H1 (cell line): ENCODE measurements around the gene FASTKD3. TPM values are rescaled to one million over a fixed set of nuclear protein-coding genes. Genes with fewer than 3 reads are reported as not detected.

Experiments used
- CTCF ChIA-PET: fragments of 300-600 bp; sonication (Branson Sonifier 250); formaldehyde crosslinking; loops from one replicate; lab custom pipeline; 2021; ENCODE audit not compliant: partially characterized antibody; lab: Charles Lee
- POLR2A ChIA-PET: fragments of 300-600 bp; sonication (Branson Sonifier 250); formaldehyde crosslinking; loops from one replicate; lab custom pipeline; 2021; ENCODE audit warnings: inconsistent platforms; ENCODE audit not compliant: partially characterized antibody; lab: Charles Lee
- DNase-seq, 2 experiments: peaks; one replicate each; pipeline versions ENCODE4 v3.0.0 to v3.0.0-alpha.2; 2010 to 2022; ENCODE audit warnings: low spot score in 2 of 2, low read depth in 1 of 2, mixed read lengths in 1 of 2
- FAIRE-seq: peaks from 2 replicates; lab custom pipeline; 2011; peaks lifted over from hg19 to GRCh38; lab: Jason Lieb, UNC
- H2AFZ ChIP-seq: 2 replicates; pipeline ENCODE4 v1.8.1; 2012; ENCODE audit warnings: low read length, inconsistent platforms
- H2AK5ac ChIP-seq: 2 replicates; pipeline ENCODE4 v1.6.1; 2013; ENCODE audit warnings: low read depth, low read length
- H2BK120ac ChIP-seq: replicated peaks from 2 replicates; pipeline ENCODE3; 2013; ENCODE audit warnings: low read depth, low read length, inconsistent platforms
- H2BK12ac ChIP-seq: 2 replicates; pipeline ENCODE4 v1.6.1; 2013; ENCODE audit warnings: low read depth, low read length
- H2BK15ac ChIP-seq: 2 replicates; pipeline ENCODE4 v1.6.1; 2013; ENCODE audit warnings: low read length
- H2BK20ac ChIP-seq: 2 replicates; pipeline ENCODE4 v1.6.1; 2013; ENCODE audit warnings: low read length
- H2BK5ac ChIP-seq: 2 replicates; pipeline ENCODE4 v1.6.1; 2013; ENCODE audit warnings: low read depth, low read length
- H3K14ac ChIP-seq: 2 replicates; pipeline ENCODE4 v1.6.1; 2013; ENCODE audit warnings: inconsistent platforms; ENCODE audit not compliant: insufficient read length
- H3K18ac ChIP-seq: 2 replicates; pipeline ENCODE4 v1.6.1; 2013; ENCODE audit warnings: low read length; ENCODE audit errors: extremely low read depth
- H3K23ac ChIP-seq: 2 replicates; pipeline ENCODE4 v1.6.1; 2013; ENCODE audit warnings: inconsistent platforms; ENCODE audit not compliant: insufficient read length
- H3K23me2 ChIP-seq: 2 replicates; pipeline ENCODE4 v1.6.1; 2013; ENCODE audit warnings: low read depth, low read length
- H3K27ac ChIP-seq: 2 replicates; pipeline ENCODE4 v1.6.1; 2011; ENCODE audit warnings: low read depth, low read length, inconsistent platforms
- H3K27me3 ChIP-seq, 4 experiments: replicated peaks in 1 of 4; 1 replicate in 1 of 4; 2 replicates in 3 of 4; pipeline versions ENCODE4 v1.6.1 to v1.8.1; 2011 to 2013; ENCODE audit warnings: low read length in 3 of 4, mild to moderate bottlenecking in 3 of 4, inconsistent platforms in 2 of 4, mixed read lengths in 2 of 4, moderate library complexity in 1 of 4; ENCODE audit not compliant: control insufficient read depth in 3 of 4, insufficient read depth in 3 of 4; ENCODE audit errors: extremely low read depth in 1 of 4
- H3K36me3 ChIP-seq, 4 experiments: 2 replicates each; pipeline versions ENCODE4 v1.6.1 to v1.8.1; 2011 to 2013; ENCODE audit warnings: mild to moderate bottlenecking in 4 of 4, low read length in 3 of 4, moderate library complexity in 2 of 4, control low read depth in 1 of 4, inconsistent platforms in 1 of 4; ENCODE audit not compliant: insufficient read depth in 4 of 4, control insufficient read depth in 2 of 4
- H3K4ac ChIP-seq: replicated peaks from 2 replicates; pipeline ENCODE3; 2013; ENCODE audit warnings: low read length, low read depth, mixed read lengths, inconsistent platforms; ENCODE audit not compliant: insufficient read length
- H3K4me1 ChIP-seq, 4 experiments: replicated peaks in 1 of 4; 1 replicate in 1 of 4; 2 replicates in 3 of 4; pipeline versions ENCODE4 v1.6.1 to v1.8.1; 2011 to 2013; ENCODE audit warnings: low read length in 3 of 4, inconsistent platforms in 2 of 4, mixed read lengths in 1 of 4; ENCODE audit not compliant: insufficient read depth in 4 of 4, control insufficient read depth in 3 of 4
- H3K4me2 ChIP-seq, 2 experiments: 2 replicates each; pipeline versions ENCODE4 v1.6.1 to v1.8.1; 2011 to 2013; ENCODE audit warnings: low read depth in 2 of 2, low read length in 2 of 2, control low read depth in 1 of 2, inconsistent platforms in 1 of 2, mild to moderate bottlenecking in 1 of 2; ENCODE audit not compliant: insufficient read depth in 1 of 2
- H3K4me3 ChIP-seq, 4 experiments: fragments of 200-600, 300-600 bp in 1 of 4; sonication (generic), shearing (Covaris generic), sonication (Bioruptor Twin) in 1 of 4; 2 replicates each; pipeline versions ENCODE4 v1.5.1 to v1.8.1; 2011 to 2016; ENCODE audit warnings: low read length in 4 of 4, low read depth in 3 of 4, control low read depth in 2 of 4, inconsistent platforms in 2 of 4, mild to moderate bottlenecking in 2 of 4, mixed read lengths in 1 of 4, moderate library complexity in 1 of 4; ENCODE audit not compliant: insufficient read depth in 2 of 4; ENCODE audit errors: extremely low read depth in 1 of 4
- H3K56ac ChIP-seq: replicated peaks from 2 replicates; pipeline ENCODE3; 2013; ENCODE audit warnings: low read depth, mild to moderate bottlenecking, mixed read lengths, low read length, inconsistent platforms; ENCODE audit not compliant: insufficient read length
- H3K79me1 ChIP-seq: 2 replicates; pipeline ENCODE4 v1.6.1; 2013; ENCODE audit warnings: low read depth, low read length, control low read depth
- H3K79me2 ChIP-seq, 2 experiments: 2 replicates each; pipeline versions ENCODE4 v1.6.1 to v1.8.1; 2012 to 2013; ENCODE audit warnings: low read length in 2 of 2, mild to moderate bottlenecking in 2 of 2, inconsistent platforms in 1 of 2; ENCODE audit not compliant: insufficient read depth in 2 of 2, control insufficient read depth in 1 of 2
- H3K9ac ChIP-seq, 4 experiments: replicated peaks in 1 of 4; 1 replicate in 1 of 4; 2 replicates in 3 of 4; pipeline versions ENCODE4 v1.6.1 to v1.8.1; 2011 to 2013; ENCODE audit warnings: low read depth in 3 of 4, low read length in 3 of 4, control low read depth in 2 of 4, mild to moderate bottlenecking in 2 of 4, moderate library complexity in 2 of 4, inconsistent platforms in 1 of 4; ENCODE audit errors: extremely low read depth in 1 of 4
- H3K9me3 ChIP-seq, 2 experiments: 2 replicates each; pipeline versions ENCODE4 v1.6.1 to v1.8.1; 2012 to 2013; ENCODE audit warnings: mild to moderate bottlenecking in 2 of 2, moderate library complexity in 2 of 2, control low read depth in 1 of 2, inconsistent platforms in 1 of 2, low read depth in 1 of 2, low read length in 1 of 2, mixed read lengths in 1 of 2; ENCODE audit not compliant: insufficient read depth in 2 of 2
- H4K20me1 ChIP-seq, 2 experiments: replicated peaks in 1 of 2; 2 replicates each; pipeline versions ENCODE3 to v1.8.1; 2011 to 2013; ENCODE audit warnings: inconsistent platforms in 2 of 2, low read length in 2 of 2, mild to moderate bottlenecking in 1 of 2; ENCODE audit not compliant: insufficient read depth in 2 of 2, control insufficient read depth in 1 of 2
- H4K5ac ChIP-seq: 2 replicates; pipeline ENCODE4 v1.6.1; 2013; ENCODE audit warnings: low read length, low read depth, mixed read lengths, inconsistent platforms; ENCODE audit not compliant: insufficient read length
- H4K8ac ChIP-seq: 2 replicates; pipeline ENCODE4 v1.8.0; 2013; ENCODE audit warnings: mild to moderate bottlenecking, moderate library complexity, low read length, inconsistent platforms; ENCODE audit not compliant: insufficient read depth; ENCODE audit errors: extremely low read depth
- H4K91ac ChIP-seq: replicated peaks from 2 replicates; pipeline ENCODE3; 2013; ENCODE audit warnings: low read length, mixed read lengths, inconsistent platforms; ENCODE audit not compliant: insufficient read length
- ASH2L ChIP-seq: fragments of 200-600, 300-600 bp; sonication (generic); IDR thresholded peaks from one replicate; pipeline ENCODE4 v1.7.1; 2017; ENCODE audit warnings: low read length
- CTBP2 ChIP-seq: IDR thresholded peaks from 2 replicates; pipeline ENCODE4 v1.7.0; 2011; ENCODE audit warnings: borderline replicate concordance, mild to moderate bottlenecking, moderate library complexity, mixed read lengths, low read length; ENCODE audit not compliant: insufficient read depth, insufficient read length
- EGR1 ChIP-seq: IDR thresholded peaks from 2 replicates; pipeline ENCODE4 v1.6.1; 2011; ENCODE audit warnings: low read depth, low read length, borderline replicate concordance
- EZH2 ChIP-seq: fragments of 200-600 bp; sonication (generic); IDR thresholded peaks from 2 replicates; pipeline ENCODE4 v1.7.1; 2012; ENCODE audit warnings: low read depth, mild to moderate bottlenecking, moderate library complexity, low read length, inconsistent platforms; ENCODE audit not compliant: severe bottlenecking
- JUN ChIP-seq: IDR thresholded peaks from 2 replicates; pipeline ENCODE4 v1.6.1; 2011; ENCODE audit warnings: low read depth, mild to moderate bottlenecking, improper control_type of control experiment, low read length
- NRF1 ChIP-seq: IDR thresholded peaks from 2 replicates; pipeline ENCODE4 v1.6.1; 2011; ENCODE audit warnings: mild to moderate bottlenecking, low read depth, low read length, improper control_type of control experiment
- RFX5 ChIP-seq: IDR thresholded peaks from 2 replicates; pipeline ENCODE4 v1.6.1; 2011; ENCODE audit warnings: low read depth, low read length, improper control_type of control experiment, borderline replicate concordance
- RNF2 ChIP-seq: fragments of 200-900, 300-1000 bp; sonication (generic); IDR thresholded peaks from 2 replicates; pipeline ENCODE4 v1.7.1; 2016; ENCODE audit warnings: borderline replicate concordance, low read depth, mild to moderate bottlenecking, antibody characterized with exemption, low read length; ENCODE audit not compliant: poor library complexity, severe bottlenecking; ENCODE audit errors: missing control alignments
- RXRA ChIP-seq: IDR thresholded peaks from 2 replicates; pipeline ENCODE4 v1.6.1; 2011; ENCODE audit warnings: low read depth, mild to moderate bottlenecking, low read length, moderate library complexity; ENCODE audit not compliant: insufficient read depth
- SAP30 ChIP-seq: fragments of 300-600 bp; sonication (generic); IDR thresholded peaks from 2 replicates; pipeline ENCODE4 v1.7.1; 2012; ENCODE audit warnings: low read length, moderate library complexity, mild to moderate bottlenecking, inconsistent platforms; ENCODE audit not compliant: insufficient read depth, insufficient replicate concordance
- SIN3A ChIP-seq, 2 experiments: IDR thresholded peaks in 1 of 2; conservative IDR thresholded peaks in 1 of 2; 2 replicates each; pipeline ENCODE4 v1.6.1; 2011 to 2012; ENCODE audit warnings: low read length in 2 of 2, improper control_type of control experiment in 1 of 2, low read depth in 1 of 2, mild to moderate bottlenecking in 1 of 2
- SP4 ChIP-seq: IDR thresholded peaks from 2 replicates; pipeline ENCODE4 v1.6.1; 2012; ENCODE audit warnings: low read length, inconsistent platforms
- SRF ChIP-seq: IDR thresholded peaks from 2 replicates; pipeline ENCODE4 v1.6.1; 2011; ENCODE audit warnings: mild to moderate bottlenecking, low read depth, low read length, moderate library complexity
- YY1 ChIP-seq: IDR thresholded peaks from 2 replicates; pipeline ENCODE4 v1.6.1; 2011; ENCODE audit warnings: low read depth, mild to moderate bottlenecking, low read length
- WGBS, 2 experiments: shearing (Covaris generic) in 1 of 2; methylation state at CpG; one replicate each; pipeline versions ENCODE4 v1.1.6 to v1.1.7; 2013 to 2015; ENCODE audit warnings: low lambda C conversion rate in 2 of 2, mixed read lengths in 2 of 2, inconsistent platforms in 1 of 2, low coverage in 1 of 2, missing lambda C conversion rate in 1 of 2; ENCODE audit not compliant: insufficient replicate concordance in 2 of 2, insufficient coverage in 1 of 2, insufficient read length in 1 of 2; ENCODE audit errors: extremely low coverage in 1 of 2, missing lambda C conversion rate in 1 of 2; 5-methylcytosine and 5-hydroxymethylcytosine counted together
- polyA plus RNA-seq, 7 experiments: library from polyadenylated mRNA; depleted of rRNA in 3 of 7; stranded (reverse) in 5 of 7; unstranded in 2 of 7; fragments of >200 nt in 5 of 7; fragments of 200-250 nt in 2 of 7; gene quantifications; 1 replicate in 5 of 7; 2 replicates in 1 of 7; 4 replicates in 1 of 7; pipeline versions ENCODE4 v1.2.1 to v1.2.3, GENCODE V29; 2011 to 2013; ENCODE audit warnings: missing spikeins in 2 of 7, mixed read lengths in 2 of 7
- total RNA-seq: library from RNA; stranded (reverse); fragmentation: NEBNext Ultra II Directional; extraction: Animal tissue kit (Norgen Biotek cat#: 25700); gene quantifications from 2 replicates; pipeline ENCODE4 v1.2.1, GENCODE V29; 2021

The FASTKD3 gene
- total and polyA plus RNA-seq, 2 of the 8 experiments (the other 6 are each of a cell fraction or from before 2014, with no cell fraction given) = 5.6 to 7.6 TPM

DNA sequence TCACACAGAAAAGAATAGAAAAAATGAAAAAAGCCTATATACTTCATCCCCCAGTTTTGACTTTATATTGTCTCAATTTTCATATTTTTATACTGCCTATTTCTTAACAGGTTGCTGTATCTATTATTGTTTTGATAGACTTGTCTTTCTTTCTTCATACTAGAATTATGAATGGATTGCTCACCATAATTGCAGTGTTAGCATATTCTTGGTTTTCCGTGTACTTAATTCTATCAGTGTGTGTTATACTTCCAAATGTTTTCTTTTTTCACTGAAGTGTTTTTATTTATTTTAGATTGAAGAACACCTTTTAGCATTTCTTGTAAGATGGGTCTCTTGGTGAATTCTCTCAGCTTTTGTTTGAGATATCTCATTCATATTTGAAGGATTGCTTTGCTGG is 38.8 kb upstream of the FASTKD3 start:
- POLR2A ChIA-PET = interaction anchor here (0.6 kb wide), 1 partner anchor 9 kb away, joined by 3 read pairs; no protein-coding TSS in a partner anchor
- TF ChIP-seq RFX5 (no peak), SIN3A (conservative IDR thresholded peaks at IDR 0.05 in 1 of 2, IDR thresholded peaks at IDR 0.05 in 1 of 2; ENCODE audit: low read depth in 1 of 2, low read length in 2 of 2) (no peak), SRF (no peak), SAP30 (no peak), RXRA (no peak), NRF1 (no peak), EZH2 (no peak), CTBP2 (no peak), ASH2L (no peak), YY1 (no peak), EGR1 (no peak), RNF2 (no peak), SP4 (no peak), JUN (no peak)

More for the DNA sequence above, 38.8 kb upstream of the FASTKD3 start:
- Histone ChIP-seq H3K14ac (no peak overlapping the region), H3K4me3 (no peak overlapping the region), H3K27me3 (no peaks in the 10 kb centered on the region), H3K9me3 (peaks cover 0 to 11% of the 10 kb centered on the region in 2 experiments; a peak in 2 of 4 replicates), H3K4me1 (no peaks in the 10 kb centered on the region), H2BK15ac (no peak overlapping the region), H4K20me1 (no peaks in the 10 kb centered on the region), H2BK120ac (no peak overlapping the region), H2BK5ac (no peak overlapping the region), H3K9ac (no peak overlapping the region), H3K56ac (no peak overlapping the region), H4K8ac (no peak overlapping the region), H4K91ac (no peak overlapping the region), H3K79me2 (no peaks in the 10 kb centered on the region), H3K27ac (no peak overlapping the region), H3K23me2 (no peaks in the 10 kb centered on the region), H3K18ac (no peak overlapping the region), H3K79me1 (no peaks in the 10 kb centered on the region), H2AK5ac (no peak overlapping the region), H2BK12ac (no peak overlapping the region), H3K4me2 (no peak overlapping the region), H3K23ac (no peak overlapping the region), H3K4ac (no peak overlapping the region), H2BK20ac (no peak overlapping the region), H3K36me3 (peaks cover 0 to 7% (median 3%) of the 10 kb centered on the region in 4 experiments; a peak in 4 of 8 replicates), H4K5ac (no peak overlapping the region), H2AFZ (no peak overlapping the region)
- WGBS, 2 experiments = 100% methylated on average over 1 of the region's 1 CpG; no CpG with 5 or more reads in 1 of the 2 experiments
- CTCF ChIA-PET = interaction anchor here (1.3 kb wide), 1 partner anchor 10 kb away, joined by 3 read pairs; no protein-coding TSS in a partner anchor
- FAIRE-seq (no peak), DNase-seq (no peak)
